Ovary (tissue), 9 donors: Measurements from ENCODE around the gene RPS6KA4. TPM values are rescaled to one million over a fixed set of nuclear protein-coding genes. Genes with fewer than 3 reads are reported as not detected.
A peak's percentile ranks its signal among the peaks of the same experiment; 100 is the strongest.

Experiments
- DNase-seq, 5 donors: peaks; one replicate each; pipeline ENCODE4 v3.0.0-alpha.2; 2019 to 2020
- H3K27ac ChIP-seq, 2 donors: fragments of 200-600 bp; one replicate each; pipeline versions ENCODE4 v1.5.1 to v1.8.0; 2019 to 2022
- H3K27me3 ChIP-seq: fragments of 200-600 bp; one replicate; pipeline ENCODE4 v1.8.0; 2022
- H3K36me3 ChIP-seq: fragments of 200-600 bp; sonication (generic); one replicate; pipeline ENCODE4 v1.5.1; 2019
- H3K4me1 ChIP-seq: one replicate; pipeline ENCODE4 v1.8.1; 2013; ENCODE audit warnings: mild to moderate bottlenecking, moderate library complexity; ENCODE audit not compliant: insufficient read depth
- H3K4me3 ChIP-seq: fragments of 200-600 bp; sonication (generic); one replicate; pipeline ENCODE4 v1.5.1; 2017
- H3K9me3 ChIP-seq, 2 donors: fragments of 200-600 bp in 1 of 2; sonication (generic) in 1 of 2; one replicate each; pipeline versions ENCODE4 v1.5.1 to v1.8.1; 2013 to 2019; ENCODE audit warnings: mild to moderate bottlenecking in 1 of 2, moderate library complexity in 1 of 2
- EP300 ChIP-seq: sonication (generic); formaldehyde crosslinking; IDR thresholded peaks from one replicate; pipeline ENCODE4 v1.6.1; 2017; ENCODE audit warnings: antibody characterized with exemption
- POLR2A ChIP-seq: fragments of 450-650 bp; IDR thresholded peaks from one replicate; pipeline ENCODE4 v1.6.1; 2017; ENCODE audit warnings: antibody characterized with exemption, mild to moderate bottlenecking, moderate library complexity
- WGBS, 3 donors: extraction: QIAGEN DNeasy Blood & Tissue Kit in 1 of 3; methylation state at CpG; one replicate each; pipeline versions ENCODE4 v1.1.5 to v1.1.7; 2013 to 2017; 5-methylcytosine and 5-hydroxymethylcytosine counted together
- intact Hi-C, 4 donors: fragments of 100-400 bp; cut with DNase I; formaldehyde crosslinking; loops; one replicate each; pipeline versions ENCODE4 v1.11.0 to v1.15.1; 2022 to 2023
- polyA plus RNA-seq, 2 donors: library from polyadenylated mRNA; stranded (reverse); fragments of 200-250 nt in 1 of 2; fragments of 350-450 nt in 1 of 2; fragmentation: Illumina TruSeq in 1 of 2; extraction: RNeasy Lipid Tissue Mini Kit (QIAGEN cat#74804) in 1 of 2; gene quantifications; one replicate each; pipeline ENCODE4 v1.2.3, GENCODE V29; 2013 to 2014
- total RNA-seq, 7 donors: library from RNA; depleted of rRNA in 2 of 7; stranded (reverse); fragments of >200 nt in 2 of 7; fragmentation: NEBNext Ultra II Directional in 3 of 7; extraction: Animal tissue kit (Norgen Biotek cat#: 25700) in 3 of 7; gene quantifications; one replicate each; pipeline versions ENCODE4 v1.1.0 to v1.2.4, GENCODE V29; 2016 to 2023
- TF ChIP-seq, protein P1 (sequence below), 3 donors: fragments of 450-650 bp in 2 of 3; fragments of 200-600 bp in 1 of 3; IDR thresholded peaks; one replicate each; pipeline versions ENCODE4 v1.5.1 to v1.8.0; 2016 to 2022; ENCODE audit warnings: antibody characterized with exemption in 3 of 3, mild to moderate bottlenecking in 1 of 3
- donor health status: DM: no; HTN: no; CAD: no; lungs with moderate emphysema.
- donor health status: DM: no; HTN: no; CAD: no.
- donor health status: Bipolar disorder and iron deficiency.
- donor health status: DM: yes; HTN: yes; CAD: no.
- donor health status: DM: no; HTN: no; CAD: no.
- donor health status: DM: yes; HTN: yes; CAD: no.

Gene RPS6KA4
- total and polyA plus RNA-seq, 9 donors, result 4.0 to 31.4 (median 14.9) TPM

DNA sequence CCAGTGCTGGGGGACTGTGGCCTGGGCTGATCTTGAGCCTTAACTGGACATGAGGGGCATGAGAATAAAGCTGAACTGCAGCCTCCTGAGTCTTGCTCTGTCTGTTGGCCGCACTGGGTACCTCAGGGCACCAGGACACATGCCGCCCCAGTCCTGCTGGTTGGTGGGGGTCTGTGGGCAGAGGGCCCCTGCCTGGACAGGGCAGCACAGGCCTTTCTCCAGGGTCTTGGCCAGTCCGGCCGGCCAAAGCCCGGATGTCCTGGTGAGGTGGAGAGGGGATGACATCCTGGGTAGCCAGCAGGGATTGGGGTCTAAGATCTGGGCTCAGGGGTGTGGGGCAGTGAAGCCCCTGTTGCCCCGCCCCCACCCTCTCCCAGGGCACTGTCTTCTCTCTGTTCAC lies 1.5 kb upstream of the RPS6KA4 start:
- WGBS, 3 donors, result 89 to 93% (median 90%) methylated on average over 4 to 6 of the region's 6 CpGs
- no peaks in the 10 kb centered on the region for H3K27me3 ChIP-seq
- H3K4me3 ChIP-seq, result no peak overlapping the region
- no peaks in the 10 kb centered on the region for H3K9me3 ChIP-seq
- DNase-seq, result no peak
- intact Hi-C loops, result loop anchor here in 1 of 4 donors (5.0 kb wide), 1 partner anchor 40 kb away; the partner anchor contains the start of genes PRDX5 and TRMT112
- peaks cover 15% of the 10 kb centered on the region for H3K4me1 ChIP-seq
- H3K27ac ChIP-seq, result no peak overlapping the region
- TF ChIP-seq, protein P1, sequence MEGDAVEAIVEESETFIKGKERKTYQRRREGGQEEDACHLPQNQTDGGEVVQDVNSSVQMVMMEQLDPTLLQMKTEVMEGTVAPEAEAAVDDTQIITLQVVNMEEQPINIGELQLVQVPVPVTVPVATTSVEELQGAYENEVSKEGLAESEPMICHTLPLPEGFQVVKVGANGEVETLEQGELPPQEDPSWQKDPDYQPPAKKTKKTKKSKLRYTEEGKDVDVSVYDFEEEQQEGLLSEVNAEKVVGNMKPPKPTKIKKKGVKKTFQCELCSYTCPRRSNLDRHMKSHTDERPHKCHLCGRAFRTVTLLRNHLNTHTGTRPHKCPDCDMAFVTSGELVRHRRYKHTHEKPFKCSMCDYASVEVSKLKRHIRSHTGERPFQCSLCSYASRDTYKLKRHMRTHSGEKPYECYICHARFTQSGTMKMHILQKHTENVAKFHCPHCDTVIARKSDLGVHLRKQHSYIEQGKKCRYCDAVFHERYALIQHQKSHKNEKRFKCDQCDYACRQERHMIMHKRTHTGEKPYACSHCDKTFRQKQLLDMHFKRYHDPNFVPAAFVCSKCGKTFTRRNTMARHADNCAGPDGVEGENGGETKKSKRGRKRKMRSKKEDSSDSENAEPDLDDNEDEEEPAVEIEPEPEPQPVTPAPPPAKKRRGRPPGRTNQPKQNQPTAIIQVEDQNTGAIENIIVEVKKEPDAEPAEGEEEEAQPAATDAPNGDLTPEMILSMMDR (IDR thresholded peaks at IDR 0.05), result no peak
- no peak for TF ChIP-seq EP300
- no peak for TF ChIP-seq POLR2A
- H3K36me3 ChIP-seq, result no peaks in the 10 kb centered on the region

DNA sequence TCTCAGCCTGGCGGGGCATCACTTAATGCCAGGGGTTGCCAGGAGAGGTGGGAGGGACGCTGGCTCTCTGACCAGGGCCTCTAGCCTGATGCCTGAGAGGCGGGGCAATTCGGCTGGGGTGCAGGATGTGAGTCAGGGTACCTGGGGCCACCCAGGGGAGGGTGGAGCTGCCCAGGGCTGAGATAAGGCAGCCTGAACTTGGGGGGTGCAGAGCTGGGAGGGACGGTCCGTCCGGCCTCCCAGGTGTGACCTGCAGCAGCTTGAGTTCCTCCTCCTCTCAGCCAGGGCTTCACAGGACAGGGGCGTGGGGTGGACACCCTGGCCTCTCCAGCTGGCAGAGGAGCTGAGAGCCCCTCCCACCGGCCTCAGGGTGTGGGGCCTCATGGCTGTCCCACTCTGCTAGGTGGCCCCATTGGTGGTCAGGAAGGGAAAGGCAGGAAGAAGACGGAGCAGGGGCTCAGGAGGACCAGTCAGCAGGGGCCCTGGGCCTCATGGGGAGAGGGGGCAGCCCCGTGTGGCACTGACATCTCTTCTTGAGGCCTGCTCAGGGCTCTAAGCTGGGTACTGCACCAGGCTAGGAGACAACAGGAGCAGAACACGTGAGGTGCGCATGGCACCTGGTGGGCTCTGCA lies 942 bp upstream of the RPS6KA4 start:
- H3K4me3 ChIP-seq, result peak overlapping the region; percentile 55
- WGBS, 3 donors, result 56 to 72% (median 61%) methylated on average over 11 to 13 of the region's 13 CpGs
- TF ChIP-seq POLR2A, result no peak
- TF ChIP-seq, protein P1 (IDR thresholded peaks at IDR 0.05), result no peak
- TF ChIP-seq EP300, result no peak
- H3K27ac ChIP-seq, result peak overlapping the region; percentile 59 to 68
- no peaks in the 10 kb centered on the region for H3K36me3 ChIP-seq
- DNase-seq, result no peak
- H3K4me1 ChIP-seq, result peaks cover 15% of the 10 kb centered on the region
- no peaks in the 10 kb centered on the region for H3K9me3 ChIP-seq
- intact Hi-C loops, result loop anchor here in 1 of 4 donors (5.0 kb wide), 1 partner anchor 41 kb away; the partner anchor contains the start of genes PRDX5 and TRMT112
- H3K27me3 ChIP-seq, result no peaks in the 10 kb centered on the region

- TF ChIP-seq EP300 (no peak), POLR2A (no peak)
- TF ChIP-seq, protein P1 (IDR thresholded peaks at IDR 0.05), result no peak
- no peaks in the 10 kb centered on the region for H3K9me3 ChIP-seq
- H3K4me1 ChIP-seq, result peaks cover 15% of the 10 kb centered on the region
- peak overlapping the region; percentile 55 for H3K4me3 ChIP-seq
- no peaks in the 10 kb centered on the region for H3K36me3 ChIP-seq
- intact Hi-C loops, result loop anchor here in 1 of 4 donors (5.0 kb wide), 1 partner anchor 41 kb away; the partner anchor contains the start of genes PRDX5 and TRMT112
- peak overlapping the region; percentile 59 to 68 for H3K27ac ChIP-seq
- 12 to 19% (median 15%) methylated on average over 7 of the region's 7 CpGs for WGBS, 3 donors
- no peak for DNase-seq
- H3K27me3 ChIP-seq, result no peaks in the 10 kb centered on the region
Measured at GRCh38 chr11:64358536-64358906, 441 bp upstream of the RPS6KA4 start.

- Histone ChIP-seq H3K27ac (peak overlapping the region in 1 of 2 donors; percentile 68), H3K27me3 (no peaks in the 10 kb centered on the region), H3K4me1 (peaks cover 15% of the 10 kb centered on the region), H3K4me3 (peak overlapping the region; percentile 55), H3K9me3 (no peaks in the 10 kb centered on the region), H3K36me3 (no peaks in the 10 kb centered on the region)
- no peak for DNase-seq
- intact Hi-C loops, result loop anchor here in 1 of 4 donors (5.0 kb wide), 1 partner anchor 43 kb away; the partner anchor contains the start of genes PRDX5 and TRMT112
- TF ChIP-seq, protein P1 (IDR thresholded peaks at IDR 0.05), result no peak
- TF ChIP-seq POLR2A (no peak), EP300 (no peak)
- 64 to 72% (median 66%) methylated on average over 38 of the region's 38 CpGs for WGBS, 3 donors
Measured at GRCh38 chr11:64359712-64360445, 917 bp downstream of the RPS6KA4 start.
